GM19238 (cell line): ENCODE data around the gene GIN1.
"Not testable (repeated sequence)": the region's sequence is repeated elsewhere in the genome, so short reads cannot be mapped to it uniquely, and the experiment has no call there.

Source experiments
- DNase-seq: peaks from one replicate; pipeline ENCODE4 v3.0.0; 2011; ENCODE audit warnings: low spot score; ENCODE audit not compliant: insufficient read length

Gene GIN1

GRCh38 chr5:103110403-103110802 lies 9.5 kb downstream of the GIN1 start:
- no peak for DNase-seq

DNA sequence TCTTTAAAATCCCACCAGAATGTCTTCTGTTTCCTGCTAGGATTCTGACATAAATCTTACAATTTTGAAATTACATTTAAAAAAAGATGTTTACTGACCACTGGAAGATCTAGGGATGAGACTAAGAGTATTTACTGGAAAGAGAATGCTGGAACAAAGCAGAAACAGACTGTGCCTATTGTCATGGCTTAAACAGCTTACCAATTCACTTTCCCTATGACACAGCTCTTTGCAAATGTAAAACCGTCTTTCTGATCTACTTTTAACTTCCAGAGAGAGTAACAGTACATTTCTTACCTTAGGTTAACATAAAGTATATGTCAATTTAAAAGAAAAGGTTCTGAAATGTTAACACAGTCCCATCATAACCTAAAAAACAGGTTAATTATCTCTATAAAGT lies 10.7 kb downstream of the GIN1 start:
- no peak for DNase-seq

- no peak for DNase-seq
Measured at GRCh38 chr5:103108086-103108485, 11.9 kb downstream of the GIN1 start.

GRCh38 chr5:103102234-103102633 lies 17.7 kb downstream of the GIN1 start:
- DNase-seq = no peak

DNA sequence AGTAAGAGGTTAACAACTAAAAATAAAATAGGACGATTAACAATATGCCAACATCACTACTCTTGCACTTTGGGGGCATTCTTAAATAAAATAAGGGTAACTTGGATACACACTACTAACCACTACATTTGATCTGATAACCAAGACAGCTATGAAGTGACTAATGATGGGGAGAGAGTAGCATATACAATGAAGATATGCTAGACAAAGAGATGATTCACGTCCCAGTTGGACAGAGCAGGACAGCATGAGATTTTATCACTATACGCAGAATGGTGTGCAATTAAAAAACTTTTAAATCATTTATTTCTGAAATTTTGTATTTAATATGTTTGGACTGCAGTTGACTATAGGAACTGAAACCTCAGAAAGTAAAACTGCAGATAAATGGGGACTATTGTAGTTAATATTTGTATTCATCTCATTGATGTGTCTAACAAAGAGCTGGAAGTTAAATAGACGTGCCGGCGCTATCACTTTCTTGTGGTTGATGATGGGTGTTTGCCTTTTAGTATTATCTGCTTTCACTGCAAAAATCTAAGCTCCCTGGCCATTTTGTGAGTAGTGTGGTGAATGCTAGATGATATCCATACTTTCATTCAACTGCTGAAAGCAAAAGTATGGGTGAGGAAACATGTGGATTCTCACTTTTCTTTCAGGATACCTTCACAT lies 18.7 kb downstream of the GIN1 start:
- DNase-seq = no peak

DNA sequence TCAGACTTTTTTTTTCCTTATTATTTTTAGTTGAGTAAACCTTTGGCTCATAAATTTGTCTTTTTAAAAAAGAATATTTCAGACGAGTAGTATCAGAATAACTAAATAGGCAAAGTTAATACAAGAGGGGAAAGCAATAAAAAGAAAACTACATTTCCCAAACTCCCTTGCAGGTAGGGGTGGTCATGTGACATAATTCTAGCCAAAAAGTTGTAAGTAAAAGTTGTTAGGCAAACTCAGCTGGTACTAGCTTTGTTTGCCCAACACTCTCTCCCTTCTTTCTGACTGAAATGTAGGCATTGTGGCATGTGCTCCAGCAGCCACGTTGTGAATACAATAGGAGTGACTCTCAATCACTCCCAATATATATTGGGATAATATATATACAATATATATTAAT lies 20.9 kb downstream of the GIN1 start:
- no peak for DNase-seq

DNA sequence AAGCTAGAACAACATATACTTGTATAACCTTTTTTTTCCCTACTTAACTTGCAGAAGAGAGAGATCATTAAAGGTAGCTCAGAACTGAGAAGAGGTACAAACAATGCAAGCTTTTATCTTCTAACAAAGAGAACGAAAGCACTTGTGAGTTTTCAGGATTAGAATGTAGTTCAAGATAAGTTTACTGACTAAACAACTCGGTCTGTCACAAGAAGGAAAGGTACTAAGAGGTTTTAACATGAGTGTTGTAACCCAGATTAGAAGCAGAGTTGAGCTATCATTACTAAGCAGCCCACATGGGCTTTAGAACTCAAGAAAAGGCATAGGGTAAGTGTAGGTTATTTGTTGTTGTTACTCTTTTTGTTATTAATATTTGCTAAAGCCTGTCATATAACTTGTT lies 25.2 kb downstream of the GIN1 start:
- DNase-seq = no peak

DNA sequence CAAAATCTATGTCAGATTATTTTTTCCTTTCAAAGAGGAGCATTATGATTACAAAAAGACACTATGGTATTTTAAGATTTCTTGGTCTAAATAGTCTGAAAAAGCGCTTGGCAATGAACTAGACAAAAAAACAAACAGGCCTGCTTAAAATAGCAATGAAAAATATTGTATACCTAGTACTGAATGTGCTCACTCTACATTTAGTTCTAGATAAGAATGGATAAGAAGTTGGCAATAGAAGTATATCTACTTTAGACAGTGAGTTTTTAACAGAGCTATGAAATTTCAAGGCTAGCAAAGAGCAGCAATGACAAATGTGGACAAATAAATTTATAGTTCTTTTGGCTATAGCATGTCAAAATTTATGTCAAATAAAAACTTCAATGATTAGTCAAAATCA lies 26.2 kb downstream of the GIN1 start:
- no peak for DNase-seq

DNA sequence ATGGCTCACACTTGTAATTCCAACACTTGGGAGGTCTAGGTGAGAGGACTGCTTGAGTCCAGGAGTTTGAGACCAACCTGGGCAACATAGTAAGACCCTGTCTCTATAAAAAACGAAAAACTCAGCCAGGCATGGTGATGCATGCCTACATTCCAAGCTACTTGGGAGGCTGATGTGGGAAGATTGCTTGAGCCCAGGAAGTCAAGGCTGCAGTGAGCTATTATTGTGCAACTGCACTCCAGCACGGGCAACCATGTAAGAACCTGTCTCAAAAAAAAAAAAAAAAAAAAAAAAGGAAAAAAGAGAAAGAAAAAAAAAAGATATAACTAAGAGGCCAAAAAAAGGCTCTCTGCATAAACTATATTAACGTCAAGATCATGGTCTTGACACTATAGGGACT lies 27.3 kb downstream of the GIN1 start:
- no peak for DNase-seq

DNA sequence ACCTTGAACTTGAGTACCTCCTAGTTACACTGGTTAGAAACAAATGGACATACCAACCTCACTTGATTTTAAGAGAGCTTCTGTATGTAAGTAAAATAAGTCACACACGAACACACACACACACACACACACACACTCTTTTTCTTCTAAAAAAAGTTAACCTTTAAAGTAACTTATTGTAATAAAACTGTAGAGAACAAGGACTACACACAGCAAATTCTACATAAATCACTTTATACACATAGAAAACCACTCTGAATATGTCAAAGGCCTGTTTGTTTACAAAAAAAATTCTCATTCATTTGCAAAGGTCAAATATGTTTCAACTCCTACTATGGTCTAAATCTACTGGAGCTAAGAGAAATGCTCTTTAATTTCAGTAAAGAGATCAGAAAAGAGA lies 29.1 kb downstream of the GIN1 start:
- no peak for DNase-seq

- DNase-seq = no peak
Measured at GRCh38 chr5:103089272-103089671, 30.7 kb downstream of the GIN1 start.

DNA sequence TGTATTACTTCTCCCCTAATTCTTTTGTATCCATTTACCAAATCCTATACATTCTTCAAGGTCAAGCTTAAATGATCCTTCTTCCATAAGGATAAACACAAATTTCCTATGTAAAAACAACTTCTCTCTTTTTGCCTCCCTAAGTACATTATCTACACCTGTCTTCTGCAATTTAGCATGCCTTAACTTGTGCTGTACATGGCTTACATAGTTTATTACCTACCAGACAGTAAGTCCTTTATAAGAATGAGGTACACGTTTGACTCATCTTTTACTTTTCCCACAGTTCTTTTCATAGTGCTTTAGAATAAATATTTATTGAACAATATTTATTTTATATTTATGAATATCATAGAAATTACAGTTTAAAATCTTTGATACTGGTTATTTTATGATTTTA lies 33.4 kb downstream of the GIN1 start:
- no peak for DNase-seq

DNA sequence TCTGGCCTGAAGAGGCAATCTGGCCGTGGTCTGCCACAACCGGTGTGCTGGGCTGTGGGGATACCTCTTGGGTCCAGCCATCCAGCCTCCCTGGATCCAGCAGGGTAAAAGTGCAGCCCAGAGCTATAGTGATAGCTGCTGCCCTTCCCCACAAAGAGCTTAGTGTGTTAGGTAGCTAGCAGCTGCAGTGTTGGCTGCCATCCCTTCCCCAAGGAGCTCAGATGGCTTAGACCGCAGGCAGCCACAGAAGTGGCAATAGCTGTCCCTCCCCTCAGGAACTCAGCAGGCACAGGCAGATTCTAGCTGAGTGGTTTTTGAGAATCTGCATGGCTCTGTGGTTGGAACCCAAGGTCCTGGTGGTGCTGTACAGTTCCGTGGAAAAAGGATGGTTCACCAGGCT lies 40.1 kb downstream of the GIN1 start:
- DNase-seq = no peak

DNA sequence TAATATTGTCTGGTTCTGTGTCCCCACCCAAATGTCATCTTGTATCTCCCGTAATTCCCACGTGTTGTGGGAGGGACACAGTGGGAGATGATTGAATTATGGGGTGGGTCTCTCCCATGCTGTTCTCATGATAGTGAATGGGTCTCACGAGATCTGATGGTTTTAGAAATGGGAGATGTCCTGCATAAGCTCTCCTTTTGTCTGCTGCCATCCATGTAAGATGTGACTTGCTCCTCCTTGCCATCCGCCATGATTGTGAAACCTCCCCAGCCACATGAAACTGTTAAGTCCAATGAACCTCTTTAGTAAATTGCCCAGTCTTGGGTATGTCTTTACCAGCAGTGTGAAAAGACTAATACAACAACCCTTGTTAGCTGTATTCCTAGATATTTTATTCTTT lies 44.5 kb downstream of the GIN1 start:
- no peak for DNase-seq

GRCh38 chr5:103073500-103073899 lies 46.4 kb downstream of the GIN1 start:
- not testable (repeated sequence) for DNase-seq

GRCh38 chr5:103066326-103066725 lies 53.6 kb downstream of the GIN1 start:
- no peak for DNase-seq

- DNase-seq = no peak
Measured at GRCh38 chr5:103060424-103060954, 59.4 kb downstream of the GIN1 start.

GRCh38 chr5:103059525-103059924 lies 60.4 kb downstream of the GIN1 start:
- no peak for DNase-seq

- no peak for DNase-seq
Measured at GRCh38 chr5:103057208-103058130, 62.5 kb downstream of the GIN1 start.

DNA sequence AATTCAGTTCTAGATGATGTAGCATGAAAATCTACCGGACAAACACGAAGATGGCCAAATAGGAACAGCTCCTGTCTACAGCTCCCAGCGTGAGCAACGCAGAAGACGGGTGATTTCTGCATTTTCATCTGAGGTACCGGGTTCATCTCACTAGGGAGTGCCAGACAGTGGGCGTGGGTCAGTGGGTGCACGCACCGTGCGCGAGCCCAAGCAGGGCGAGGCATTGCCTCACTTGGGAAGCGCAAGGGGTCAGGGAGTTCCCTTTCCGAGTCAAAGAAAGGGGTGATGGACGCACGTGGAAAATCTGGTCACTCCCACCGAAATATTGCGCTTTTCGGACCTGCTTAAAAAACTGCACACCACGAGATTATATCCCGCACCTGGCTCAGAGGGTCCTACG lies 73.2 kb downstream of the GIN1 start:
- not testable (repeated sequence) for DNase-seq

DNA sequence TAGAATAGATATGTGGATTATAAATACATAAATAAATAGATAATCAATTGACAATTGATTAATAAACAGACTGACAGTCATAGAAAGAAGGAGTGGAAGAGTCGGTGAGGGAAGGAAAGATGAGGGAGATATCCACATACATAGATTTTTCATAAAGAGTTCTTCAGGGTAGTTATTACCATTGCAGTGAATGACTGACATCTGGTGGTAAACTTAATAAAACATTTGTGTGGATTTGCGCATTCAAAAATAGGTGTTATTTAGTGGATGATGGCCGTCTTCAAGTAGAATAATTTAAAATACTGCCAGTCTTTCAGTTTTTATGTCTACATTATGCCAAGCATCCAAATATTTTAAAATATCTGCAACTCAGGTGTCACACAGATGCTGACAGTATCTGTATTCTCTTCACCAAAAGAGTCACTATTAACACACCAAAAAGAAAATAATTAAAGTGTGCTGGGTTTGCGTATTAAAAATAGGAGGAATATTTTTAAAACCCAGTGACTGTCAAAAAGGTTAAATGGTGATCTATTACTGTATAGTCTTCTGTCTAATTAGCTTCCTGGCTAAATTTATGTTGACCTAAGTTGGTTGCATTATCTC lies 78.8 kb downstream of the GIN1 start:
- DNase-seq = no peak
